Kidney (tissue), 14 donors: ENCODE measurements around the gene PLEKHH1. TPM values are rescaled to one million over a fixed set of nuclear protein-coding genes. Genes with fewer than 3 reads are reported as not detected.

ENCODE experiments used
- DNase-seq, 5 donors: peaks; one replicate each; pipeline ENCODE4 v3.0.0-alpha.2; 2013 to 2020
- FAIRE-seq: peaks from 2 replicates; lab custom pipeline; 2012; peaks lifted over from hg19 to GRCh38; lab: Jason Lieb, UNC
- H3K27ac ChIP-seq, 2 donors: one replicate each; pipeline ENCODE4 v1.7.0; 2013; ENCODE audit warnings: low read depth in 2 of 2, low read length in 2 of 2, inconsistent platforms in 1 of 2
- H3K27me3 ChIP-seq: one replicate; pipeline ENCODE4 v1.7.1; 2013; ENCODE audit warnings: low read length, inconsistent platforms; ENCODE audit not compliant: control insufficient read depth, insufficient read depth
- H3K36me3 ChIP-seq, 3 donors: one replicate each; pipeline versions ENCODE4 v1.7.0 to v1.7.1; 2013; ENCODE audit warnings: low read length in 3 of 3, control low read depth in 1 of 3, inconsistent platforms in 1 of 3; ENCODE audit not compliant: insufficient read depth in 3 of 3, control insufficient read depth in 2 of 3
- H3K4me1 ChIP-seq, 3 donors: one replicate each; pipeline versions ENCODE4 v1.7.0 to v1.7.1; 2013; ENCODE audit warnings: low read length in 3 of 3, inconsistent platforms in 1 of 3, low read depth in 1 of 3; ENCODE audit not compliant: control insufficient read depth in 2 of 3, insufficient read depth in 2 of 3
- H3K4me3 ChIP-seq, 3 donors: one replicate each; pipeline versions ENCODE4 v1.7.0 to v1.8.1; 2013; ENCODE audit warnings: low read length in 3 of 3, control low read depth in 1 of 3, inconsistent platforms in 1 of 3
- H3K9ac ChIP-seq, 3 donors: one replicate each; pipeline versions ENCODE4 v1.7.0 to v1.7.1; 2013; ENCODE audit warnings: low read length in 3 of 3, control low read depth in 1 of 3, inconsistent platforms in 1 of 3
- H3K9me3 ChIP-seq, 3 donors: one replicate each; pipeline versions ENCODE4 v1.7.0 to v1.7.1; 2013; ENCODE audit warnings: low read length in 3 of 3, control low read depth in 1 of 3, inconsistent platforms in 1 of 3; ENCODE audit not compliant: control insufficient read depth in 2 of 3, insufficient read depth in 1 of 3
- intact Hi-C: fragments of 100-400 bp; cut with DNase I; formaldehyde crosslinking; loops from one replicate; pipeline ENCODE4 v1.11.1; 2022
- polyA plus RNA-seq: library from polyadenylated mRNA; stranded (reverse); fragments of 350-450 nt; fragmentation: Illumina TruSeq; extraction: RNeasy Lipid Tissue Mini Kit (QIAGEN cat#74804); gene quantifications from one replicate; pipeline ENCODE4 v1.2.3, GENCODE V29; 2014; ENCODE audit warnings: low read depth, low replicate concordance; ENCODE audit not compliant: insufficient read depth
- total RNA-seq: library from RNA; stranded (reverse); fragmentation: NEBNext Ultra II Directional; extraction: Animal tissue kit (Norgen Biotek cat#: 25700); gene quantifications from one replicate; pipeline ENCODE4 v1.2.1, GENCODE V29; 2021
- TF ChIP-seq, protein P1 (sequence below): IDR thresholded peaks from 3 replicates; pipeline ENCODE4 v1.5.1; 2012; ENCODE audit warnings: mild to moderate bottlenecking, moderate library complexity, borderline replicate concordance; ENCODE audit not compliant: insufficient read depth; ENCODE audit errors: extremely low read depth
- donor health status: control.
- donor health status: control.
- donor health status: control.
- donor health status: control.
- donor health status: control.
- donor health status: DM: yes; HTN: yes; CAD: no.
- donor health status: Normal renal cell carcinoma (clear cell type).

Gene PLEKHH1
- total and polyA plus RNA-seq, 2 donors from 2014 or later = 9.1 to 26.2 TPM

- H3K27ac ChIP-seq = no peak overlapping the region
- no peak for FAIRE-seq
- intact Hi-C loops = no loop called here
- H3K9me3 ChIP-seq = no peaks in the 10 kb centered on the region
- TF ChIP-seq, protein P1, sequence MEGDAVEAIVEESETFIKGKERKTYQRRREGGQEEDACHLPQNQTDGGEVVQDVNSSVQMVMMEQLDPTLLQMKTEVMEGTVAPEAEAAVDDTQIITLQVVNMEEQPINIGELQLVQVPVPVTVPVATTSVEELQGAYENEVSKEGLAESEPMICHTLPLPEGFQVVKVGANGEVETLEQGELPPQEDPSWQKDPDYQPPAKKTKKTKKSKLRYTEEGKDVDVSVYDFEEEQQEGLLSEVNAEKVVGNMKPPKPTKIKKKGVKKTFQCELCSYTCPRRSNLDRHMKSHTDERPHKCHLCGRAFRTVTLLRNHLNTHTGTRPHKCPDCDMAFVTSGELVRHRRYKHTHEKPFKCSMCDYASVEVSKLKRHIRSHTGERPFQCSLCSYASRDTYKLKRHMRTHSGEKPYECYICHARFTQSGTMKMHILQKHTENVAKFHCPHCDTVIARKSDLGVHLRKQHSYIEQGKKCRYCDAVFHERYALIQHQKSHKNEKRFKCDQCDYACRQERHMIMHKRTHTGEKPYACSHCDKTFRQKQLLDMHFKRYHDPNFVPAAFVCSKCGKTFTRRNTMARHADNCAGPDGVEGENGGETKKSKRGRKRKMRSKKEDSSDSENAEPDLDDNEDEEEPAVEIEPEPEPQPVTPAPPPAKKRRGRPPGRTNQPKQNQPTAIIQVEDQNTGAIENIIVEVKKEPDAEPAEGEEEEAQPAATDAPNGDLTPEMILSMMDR = no peak
- H3K36me3 ChIP-seq = no peaks in the 10 kb centered on the region
- no peak overlapping the region for H3K9ac ChIP-seq
- H3K4me1 ChIP-seq = peaks cover 0 to 7% (median 0%) of the 10 kb centered on the region in 3 donors
- H3K4me3 ChIP-seq = no peak overlapping the region
- no peaks in the 10 kb centered on the region for H3K27me3 ChIP-seq
- peak in 1 of 5 donors; percentile 45 for DNase-seq
These were observed 46.2 kb upstream of the PLEKHH1 start for GRCh38 chr14:67486890-67487289.

- peaks cover 0 to 7% (median 0%) of the 10 kb centered on the region in 3 donors for H3K4me1 ChIP-seq
- TF ChIP-seq, protein P1 = no peak
- no peaks in the 10 kb centered on the region for H3K27me3 ChIP-seq
- intact Hi-C loops = no loop called here
- no peaks in the 10 kb centered on the region for H3K36me3 ChIP-seq
- DNase-seq (no peak), FAIRE-seq (no peak)
- no peaks in the 10 kb centered on the region for H3K9me3 ChIP-seq
- H3K4me3 ChIP-seq = no peak overlapping the region
- no peak overlapping the region for H3K27ac ChIP-seq
- no peak overlapping the region for H3K9ac ChIP-seq
These were observed 45.8 kb upstream of the PLEKHH1 start for GRCh38 chr14:67487332-67487731.

GRCh38 chr14:67487937-67488893 lies 44.9 kb upstream of the PLEKHH1 start, which contains the start of gene TMEM229B:
TSS of gene TMEM229B (minus strand) at chr14:67488721. CDS start at chr14:67473923, 14,798 bp downstream.
- no peak for FAIRE-seq
- H3K4me1 ChIP-seq = peaks cover 0 to 7% (median 0%) of the 10 kb centered on the region in 3 donors
- DNase-seq = peak in 1 of 5 donors; percentile 82

More at GRCh38 chr14:67487937-67488893, 44.9 kb upstream of the PLEKHH1 start, which contains the start of gene TMEM229B:
- Histone ChIP-seq H3K4me3 (peak within 1 kb of the TSS in 2 of 3 donors; percentile 56 to 63), H3K27ac (peak within 1 kb of the TSS; percentile 51 to 56), H3K9me3 (no peaks in the 10 kb centered on the region), H3K27me3 (no peaks in the 10 kb centered on the region), H3K36me3 (no peaks in the 10 kb centered on the region), H3K9ac (peak within 1 kb of the TSS in 1 of 3 donors; percentile 65)
- intact Hi-C loops = no loop called here
- TF ChIP-seq, protein P1 = no peak
